MCF 10A (cell line): ENCODE data around the gene KLHL11. TPM values are rescaled to one million over a fixed set of nuclear protein-coding genes. Genes with fewer than 3 reads are reported as not detected.
"Not testable (repeated sequence)": the region's sequence is repeated elsewhere in the genome, so short reads cannot be mapped to it uniquely, and the experiment has no call there.

ENCODE experiments used
- BruUV-seq: library from RNA; stranded (reverse); fragments of 400-500 nt; replicated peaks from 2 replicates; lab custom pipeline; 2021; lab: Mats Ljungman, UMichigan
- CTCF ChIA-PET: fragments of 300-600 bp; sonication (Branson Sonifier 250); formaldehyde crosslinking; extraction: SDS; loops from one replicate; lab custom pipeline; 2021; ENCODE audit warnings: antibody characterized with exemption, inconsistent platforms; lab: Yijun Ruan, JAX
- POLR2A ChIA-PET: fragments of 300-600, 350-650 bp; sonication (Branson Sonifier 250); formaldehyde crosslinking; extraction: SDS; loops from one replicate; lab custom pipeline; 2020; ENCODE audit warnings: antibody characterized with exemption, inconsistent platforms; lab: Yijun Ruan, JAX
- DNase-seq: peaks from one replicate; pipeline ENCODE4 v3.0.0-alpha.2; 2018; ENCODE audit not compliant: unreplicated experiment
- H3K27ac Mint-ChIP-seq: one replicate; pipeline ENCODE4 v1.8.0; 2022; ENCODE audit warnings: mild to moderate bottlenecking, low read depth, mixed read lengths; ENCODE audit not compliant: unreplicated experiment
- H3K27me3 Mint-ChIP-seq: one replicate; pipeline ENCODE4 v1.8.0; 2022; ENCODE audit warnings: mixed read lengths; ENCODE audit not compliant: insufficient read depth, unreplicated experiment
- H3K36me3 Mint-ChIP-seq: one replicate; pipeline ENCODE4 v1.8.0; 2022; ENCODE audit warnings: mild to moderate bottlenecking, moderate library complexity, mixed read lengths; ENCODE audit not compliant: insufficient read depth, unreplicated experiment
- H3K4me1 Mint-ChIP-seq: one replicate; pipeline ENCODE4 v1.8.0; 2022; ENCODE audit warnings: mixed read lengths; ENCODE audit not compliant: insufficient read depth, unreplicated experiment
- H3K4me3 Mint-ChIP-seq: one replicate; pipeline ENCODE4 v1.8.0; 2022; ENCODE audit warnings: mild to moderate bottlenecking, moderate library complexity, mixed read lengths; ENCODE audit not compliant: unreplicated experiment
- H3K9me3 Mint-ChIP-seq: one replicate; pipeline ENCODE4 v1.8.0; 2022; ENCODE audit warnings: mixed read lengths; ENCODE audit not compliant: unreplicated experiment
- CTCF ChIP-seq: fragments of 200-600 bp; IDR thresholded peaks from one replicate; pipeline ENCODE4 v1.8.0; 2022; ENCODE audit warnings: antibody characterized with exemption, mild to moderate bottlenecking; ENCODE audit not compliant: unreplicated experiment
- intact Hi-C: fragments of 100-400 bp; cut with micrococcal nuclease; formaldehyde crosslinking; loops from 2 replicates; pipeline ENCODE4 v1.14.1; 2022
- total RNA-seq: library from RNA; stranded (reverse); gene quantifications from 2 replicates; pipeline ENCODE4 v1.2.3, GENCODE V29; 2022

The KLHL11 gene
- total RNA-seq, 1 experiment from 2014 or later = 19.1 TPM

GRCh38 chr17:41863074-41863848 is 2.0 kb downstream of the KLHL11 start:
- Mint-ChIP-seq H3K27me3 (no peaks in the 10 kb centered on the region), H3K9me3 (no peaks in the 10 kb centered on the region), H3K27ac (no peak overlapping the region), H3K4me3 (no peak overlapping the region), H3K36me3 (peaks cover 29% of the 10 kb centered on the region), H3K4me1 (peaks cover 7% of the 10 kb centered on the region)
- no TSS peak for BruUV-seq
- intact Hi-C loops = no loop called here
- peak; percentile 4 for DNase-seq
- ChIA-PET CTCF (interaction anchor here (0.6 to 1.3 kb wide), 5 partner anchors 14 to 200 kb away, joined by 3 to 4 read pairs (median 3); no protein-coding TSS in a partner anchor), POLR2A (interaction anchor here (0.6 to 3.5 kb wide), 15 partner anchors 8 to 560 kb away, joined by 3 to 40 read pairs (median 13); partner anchors contain the start of genes ACLY, CAVIN1, CNP and DNAJC7)
- no peak for TF ChIP-seq CTCF

GRCh38 chr17:41860254-41860931 is 4.8 kb downstream of the KLHL11 start:
- intact Hi-C loops = no loop called here
- CTCF ChIA-PET = interaction anchor here (0.9 kb wide), 1 partner anchor 26 kb away, joined by 4 read pairs; no protein-coding TSS in a partner anchor
- Mint-ChIP-seq H3K4me3 (no peak overlapping the region), H3K27ac (no peak overlapping the region), H3K36me3 (peaks cover 11% of the 10 kb centered on the region), H3K9me3 (no peaks in the 10 kb centered on the region), H3K4me1 (peaks cover 7% of the 10 kb centered on the region), H3K27me3 (no peaks in the 10 kb centered on the region)
- POLR2A ChIA-PET = interaction anchor here (0.6 to 1.5 kb wide), 4 partner anchors 11 to 315 kb away, joined by 3 to 5 read pairs (median 3); partner anchors contain the start of genes NT5C3B and P3H4
- no TSS peak for BruUV-seq
- DNase-seq = no peak
- no peak for TF ChIP-seq CTCF

GRCh38 chr17:41851382-41851781 is 13.8 kb downstream of the KLHL11 start:
- H3K4me3 Mint-ChIP-seq, intact Hi-C loops, H3K27ac Mint-ChIP-seq, DNase-seq, BruUV-seq, H3K4me1 Mint-ChIP-seq, H3K9me3 Mint-ChIP-seq, H3K27me3 Mint-ChIP-seq: not testable (repeated sequence)
- H3K36me3 Mint-ChIP-seq = peaks cover 34% of the 10 kb centered on the region
- POLR2A ChIA-PET = interaction anchor here (4.4 kb wide), 1 partner anchor 13 kb away, joined by 35 read pairs; the partner anchor contains the start of gene KLHL11
- CTCF ChIA-PET = interaction anchor here (0.6 kb wide), 1 partner anchor 44 kb away, joined by 3 read pairs; no protein-coding TSS in a partner anchor

- no TSS peak for BruUV-seq
- Mint-ChIP-seq H3K4me3 (no peak overlapping the region), H3K4me1 (no peaks in the 10 kb centered on the region), H3K36me3 (peaks cover 29% of the 10 kb centered on the region), H3K9me3 (no peaks in the 10 kb centered on the region), H3K27ac (no peak overlapping the region), H3K27me3 (no peaks in the 10 kb centered on the region)
- CTCF ChIA-PET = interaction anchor here (1.2 to 1.3 kb wide), 2 partner anchors 14 to 112 kb away, joined by 3 to 5 read pairs; no protein-coding TSS in a partner anchor
- POLR2A ChIA-PET = interaction anchor here (0.6 to 4.4 kb wide), 7 partner anchors 11 to 160 kb away, joined by 3 to 35 read pairs (median 3); partner anchors contain the start of genes KLHL11 and ODAD4
- intact Hi-C loops = no loop called here
- TF ChIP-seq CTCF = no peak
- no peak for DNase-seq
Measured at GRCh38 chr17:41849251-41849990, 15.8 kb downstream of the KLHL11 start.
